SK-N-SH (cell line): ENCODE measurements around the gene TNFAIP1.

ENCODE experiments used
- CTCF ChIP-seq: fragments of 200-600 bp; sonication (generic); IDR thresholded peaks from 2 replicates; pipeline ENCODE4 v1.6.1; 2017; ENCODE audit warnings: antibody characterized with exemption, mild to moderate bottlenecking, moderate library complexity
- EP300 ChIP-seq, 2 experiments: IDR thresholded peaks; 2 replicates each; pipeline versions ENCODE4 v1.4.0 to v1.6.1; 2012; ENCODE audit warnings: borderline replicate concordance in 1 of 2, low read depth in 1 of 2, low read length in 1 of 2
- EZH2phosphoT487 ChIP-seq: fragments of 200-600 bp; sonication (generic); IDR thresholded peaks from 2 replicates; pipeline ENCODE4 v1.6.1; 2017; ENCODE audit warnings: low read depth, mixed run types, mild to moderate bottlenecking, antibody characterized with exemption, moderate library complexity, borderline replicate concordance
- FOXJ3 ChIP-seq: sonication (generic); formaldehyde crosslinking; IDR thresholded peaks from 2 replicates; pipeline ENCODE4 v1.5.1; 2020; ENCODE audit warnings: mild to moderate bottlenecking, missing genetic modification reagents
- RFX5 ChIP-seq: IDR thresholded peaks from 2 replicates; pipeline ENCODE4 v1.6.1; 2012; ENCODE audit warnings: mild to moderate bottlenecking, improper control_type of control experiment, low read length

DNA sequence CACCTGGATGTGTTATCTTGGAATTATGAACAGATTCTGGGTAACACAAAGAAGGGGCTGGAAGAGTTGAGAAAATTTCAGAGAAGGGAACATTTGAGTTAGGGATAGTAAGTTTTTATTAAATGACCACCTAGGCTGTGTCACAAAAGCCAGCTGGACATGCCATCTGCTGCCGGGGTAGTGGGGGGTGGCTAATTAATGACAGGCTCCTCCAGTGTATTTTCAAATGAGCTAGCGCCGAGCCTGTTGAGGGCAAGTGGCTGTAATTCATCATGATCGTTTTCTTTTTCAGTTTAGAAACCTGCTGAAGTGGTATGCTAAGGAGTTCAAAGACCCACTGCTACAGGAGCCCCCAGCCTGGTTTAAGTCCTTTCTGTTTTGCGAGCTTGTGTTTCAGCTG lies 10.3 kb upstream of the TNFAIP1 start:
- TF ChIP-seq RFX5, result no peak
- TF ChIP-seq EZH2phosphoT487, result no peak
- no peak for TF ChIP-seq CTCF
- TF ChIP-seq FOXJ3, result no peak
- no peak for TF ChIP-seq EP300 (IDR thresholded peaks at IDR 0.05; ENCODE audit: borderline replicate concordance in 1 of 2, low read depth in 1 of 2, low read length in 1 of 2)
